IMR-90 (cell line): ENCODE data around the gene GPLD1. TPM values are rescaled to one million over a fixed set of nuclear protein-coding genes. Genes with fewer than 3 reads are reported as not detected.

Experiments
- ATAC-seq: fragments of 200-7000 bp; cut with Tn5 transposase; 2 replicates; pipeline ENCODE4 v1.9.1; 2020; ENCODE audit warnings: low read depth, mild to moderate bottlenecking, moderate library complexity
- BruUV-seq: library from RNA; stranded (reverse); fragments of 400-500 nt; replicated peaks from 2 replicates; lab custom pipeline; 2021; lab: Mats Ljungman, UMichigan
- CTCF ChIA-PET: fragments of 300-600 bp; formaldehyde crosslinking; extraction: SDS; loops from one replicate; lab custom pipeline; 2021; ENCODE audit warnings: antibody characterized with exemption; lab: Yijun Ruan, JAX
- POLR2A ChIA-PET: fragments of 300-600 bp; sonication (Branson Sonifier 250); formaldehyde crosslinking; loops from one replicate; lab custom pipeline; 2022; ENCODE audit warnings: antibody characterized with exemption; ENCODE audit not compliant: unreplicated experiment; lab: Charles Lee
- DNase-seq: peaks from one replicate; pipeline ENCODE4 v3.0.0; 2013
- H2AFZ ChIP-seq: replicated peaks from 2 replicates; pipeline ENCODE3; 2013; ENCODE audit warnings: low read length, mild to moderate bottlenecking; ENCODE audit not compliant: poor library complexity
- H2AK5ac ChIP-seq: 2 replicates; pipeline ENCODE4 v1.6.1; 2013; ENCODE audit warnings: low read depth, low read length, inconsistent platforms
- H2AK9ac ChIP-seq: replicated peaks from 2 replicates; pipeline ENCODE3; 2013; ENCODE audit warnings: mild to moderate bottlenecking, low read depth, low read length, moderate library complexity; ENCODE audit not compliant: poor library complexity
- H2BK120ac ChIP-seq: 2 replicates; pipeline ENCODE4 v1.6.1; 2013; ENCODE audit warnings: low read depth, low read length, inconsistent platforms
- H2BK15ac ChIP-seq: 3 replicates; pipeline ENCODE4 v1.6.1; 2013; ENCODE audit warnings: low read depth, low read length, inconsistent platforms
- H2BK20ac ChIP-seq: 2 replicates; pipeline ENCODE4 v1.6.1; 2013; ENCODE audit warnings: low read depth, mild to moderate bottlenecking, inconsistent platforms, low read length, moderate library complexity
- H2BK5ac ChIP-seq: 2 replicates; pipeline ENCODE4 v1.6.1; 2013; ENCODE audit warnings: mild to moderate bottlenecking, low read depth, low read length, inconsistent platforms; ENCODE audit not compliant: poor library complexity, severe bottlenecking
- H3K14ac ChIP-seq: replicated peaks from 2 replicates; pipeline ENCODE4 v1.6.1; 2013; ENCODE audit warnings: low read depth, low read length, inconsistent platforms
- H3K18ac ChIP-seq: 2 replicates; pipeline ENCODE4 v1.6.1; 2013; ENCODE audit warnings: low read depth, low read length, control low read depth
- H3K23ac ChIP-seq: 2 replicates; pipeline ENCODE4 v1.6.1; 2013; ENCODE audit warnings: low read depth, low read length, inconsistent platforms
- H3K27ac ChIP-seq: 2 replicates; pipeline ENCODE4 v1.5.1; 2013; ENCODE audit warnings: mild to moderate bottlenecking, control low read depth, low read length; ENCODE audit not compliant: insufficient read depth
- H3K27me3 ChIP-seq: 2 replicates; pipeline ENCODE4 v1.6.1; 2013; ENCODE audit warnings: low read length; ENCODE audit not compliant: control insufficient read depth, insufficient read depth
- H3K36me3 ChIP-seq: 2 replicates; pipeline ENCODE4 v1.6.1; 2013; ENCODE audit warnings: low read length, mixed read lengths; ENCODE audit not compliant: control insufficient read depth, insufficient read depth
- H3K4ac ChIP-seq: 2 replicates; pipeline ENCODE4 v1.6.1; 2013; ENCODE audit warnings: low read depth, low read length, inconsistent platforms
- H3K4me1 ChIP-seq: 2 replicates; pipeline ENCODE4 v1.6.1; 2013; ENCODE audit warnings: low read length, mixed read lengths; ENCODE audit not compliant: control insufficient read depth, insufficient read depth
- H3K4me2 ChIP-seq: 2 replicates; pipeline ENCODE4 v1.6.1; 2013; ENCODE audit warnings: low read depth, mild to moderate bottlenecking, control low read depth, low read length, moderate library complexity
- H3K4me3 ChIP-seq: 2 replicates; pipeline ENCODE4 v1.5.1; 2013; ENCODE audit warnings: low read depth, mild to moderate bottlenecking, control low read depth, low read length, moderate library complexity; ENCODE audit not compliant: insufficient read depth
- H3K56ac ChIP-seq: 2 replicates; pipeline ENCODE4 v1.6.1; 2013; ENCODE audit warnings: low read length, inconsistent platforms; ENCODE audit not compliant: insufficient read depth; ENCODE audit errors: extremely low read depth
- H3K79me1 ChIP-seq, 2 experiments: 2 replicates each; pipeline ENCODE4 v1.6.1; 2013; ENCODE audit warnings: low read length in 2 of 2, inconsistent platforms in 1 of 2, low read depth in 1 of 2
- H3K9ac ChIP-seq: 2 replicates; pipeline ENCODE4 v1.6.1; 2013; ENCODE audit warnings: low read depth, low read length, control low read depth
- H3K9me1 ChIP-seq: 2 replicates; pipeline ENCODE4 v1.6.1; 2013; ENCODE audit warnings: low read length, inconsistent platforms; ENCODE audit not compliant: insufficient read depth
- H3K9me3 ChIP-seq: 2 replicates; pipeline ENCODE4 v1.6.1; 2013; ENCODE audit warnings: low read length; ENCODE audit not compliant: control insufficient read depth, insufficient read depth
- H4K20me1 ChIP-seq: 2 replicates; pipeline ENCODE4 v1.6.1; 2013; ENCODE audit warnings: low read length, inconsistent platforms; ENCODE audit not compliant: insufficient read depth
- H4K5ac ChIP-seq: 2 replicates; pipeline ENCODE4 v1.6.1; 2013; ENCODE audit warnings: mild to moderate bottlenecking, low read depth, low read length, control low read depth
- H4K8ac ChIP-seq, 2 experiments: 2 replicates each; pipeline ENCODE4 v1.6.1; 2013; ENCODE audit warnings: low read depth in 2 of 2, low read length in 2 of 2, control low read depth in 1 of 2, inconsistent platforms in 1 of 2
- H4K91ac ChIP-seq: 2 replicates; pipeline ENCODE4 v1.6.1; 2013; ENCODE audit warnings: low read depth, low read length, inconsistent platforms; ENCODE audit not compliant: insufficient read depth
- CEBPB ChIP-seq: IDR thresholded peaks from 2 replicates; pipeline ENCODE4 v1.6.1; 2012; ENCODE audit warnings: low read depth, low read length, improper control_type of control experiment
- NFE2L2 ChIP-seq: fragments of 150-350 bp; IDR thresholded peaks from 2 replicates; pipeline ENCODE4 v1.6.1; 2016; ENCODE audit warnings: low read depth, mild to moderate bottlenecking, low read length
- SMC3 ChIP-seq: fragments of 150-350 bp; IDR thresholded peaks from 2 replicates; pipeline ENCODE4 v1.6.1; 2016; ENCODE audit warnings: low read depth, mild to moderate bottlenecking, antibody characterized with exemption, low read length, moderate library complexity
- WGBS, 2 experiments: methylation state at CpG; one replicate each; pipeline versions ENCODE4 v1.1.5 to v1.1.7; 2013; ENCODE audit warnings: missing lambda C conversion rate in 2 of 2; ENCODE audit not compliant: insufficient read length in 1 of 2; ENCODE audit errors: extremely low coverage in 2 of 2; 5-methylcytosine and 5-hydroxymethylcytosine counted together
- dilution Hi-C: fragments of 300-500 bp; cut with HindIII; formaldehyde crosslinking; loops from one replicate; pipeline ENCODE4 v1.14.3; 2018; ENCODE audit warnings: low sequenced_read_pairs; ENCODE audit not compliant: unreplicated experiment
- in situ Hi-C: fragments of 300-500 bp; cut with MboI; formaldehyde crosslinking; loops from 3 replicates; pipeline ENCODE4 v1.14.3; 2019; ENCODE audit warnings: low sequenced_read_pairs, inconsistent platforms, mixed read lengths
- intact Hi-C: fragments of 100-400 bp; cut with micrococcal nuclease; formaldehyde crosslinking; loops from 2 replicates; pipeline ENCODE4 v1.10.0; 2022
- polyA plus RNA-seq, 3 experiments: library from polyadenylated mRNA; depleted of rRNA; stranded (reverse); fragments of >200 nt; gene quantifications; 2 replicates each; pipeline ENCODE4 v1.2.3, GENCODE V29; 2012; ENCODE audit warnings: low replicate concordance in 1 of 3
- total RNA-seq: library from RNA; depleted of rRNA; stranded (reverse); fragments of >200 nt; gene quantifications from 2 replicates; pipeline ENCODE4 v1.2.3, GENCODE V29; 2012

The GPLD1 gene
- total and polyA plus RNA-seq, 2 of the 4 experiments (the other 2 are of a cell fraction), result 0.05 to 0.18 TPM

DNA sequence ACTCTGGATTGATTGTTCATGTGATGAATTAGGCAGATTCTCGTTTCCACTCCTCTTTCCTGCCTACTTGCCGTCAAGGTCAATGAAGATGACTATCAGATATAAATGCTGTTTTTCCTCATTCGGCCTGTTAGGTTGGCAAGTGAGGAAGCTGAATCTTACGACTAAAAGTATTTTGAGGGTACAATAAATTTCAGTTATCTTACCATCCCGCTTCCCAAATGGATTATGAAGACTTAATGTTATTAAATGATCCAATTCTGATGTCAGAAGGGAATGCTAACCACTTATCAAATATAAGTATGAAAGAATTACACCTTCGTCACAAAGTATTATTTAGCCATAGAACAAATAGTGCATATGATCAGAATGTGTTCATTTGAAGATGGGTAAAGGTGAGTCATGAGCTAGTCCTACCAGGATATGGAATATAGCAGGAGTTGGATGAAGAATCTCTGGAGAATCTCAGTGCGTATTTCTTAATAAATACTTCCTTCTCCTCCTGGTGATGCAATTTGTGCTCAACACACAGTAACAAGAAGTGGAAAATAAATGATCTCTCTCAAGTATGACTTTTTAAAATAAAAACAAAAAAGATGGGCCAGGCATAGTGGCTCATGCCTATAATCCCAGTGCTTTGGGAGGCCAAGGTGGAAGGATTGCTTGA is 4.6 kb downstream of the GPLD1 start:
- no peaks in the 10 kb centered on the region for H4K20me1 ChIP-seq
- no peak overlapping the region for H3K56ac ChIP-seq
- H4K8ac ChIP-seq, result no peak overlapping the region
- no peak overlapping the region for H2BK5ac ChIP-seq
- no peak overlapping the region for H3K4me3 ChIP-seq
- no peaks in the 10 kb centered on the region for H3K9me1 ChIP-seq
- no peaks in the 10 kb centered on the region for H3K79me1 ChIP-seq
- peak; percentile 27; the same call in 1 of the 2 replicates for ATAC-seq
- H4K91ac ChIP-seq, result no peak overlapping the region
- dilution Hi-C loops, result no loop called here
- H2BK15ac ChIP-seq, result no peak overlapping the region
- ChIA-PET CTCF (interaction anchor here (0.6 kb wide), 1 partner anchor 220 kb away, joined by 3 read pairs; no protein-coding TSS in a partner anchor), POLR2A (no interaction called here)
- H3K4ac ChIP-seq, result no peak overlapping the region
- no peak overlapping the region for H3K4me2 ChIP-seq
- no peak overlapping the region for H3K27ac ChIP-seq
- H2AFZ ChIP-seq, result no peak overlapping the region
- H3K4me1 ChIP-seq, result no peaks in the 10 kb centered on the region
- no peaks in the 10 kb centered on the region for H3K9me3 ChIP-seq
- H3K27me3 ChIP-seq, result no peaks in the 10 kb centered on the region
- BruUV-seq, result no TSS peak
- no peak overlapping the region for H3K18ac ChIP-seq
- H4K5ac ChIP-seq, result no peak overlapping the region
- no peak overlapping the region for H2BK120ac ChIP-seq
- in situ Hi-C loops, result no loop called here
- WGBS, 2 experiments, result no CpG with 5 or more reads among the region's 7 CpGs
- H3K9ac ChIP-seq, result no peak overlapping the region
- H3K36me3 ChIP-seq, result no peaks in the 10 kb centered on the region
- H3K14ac ChIP-seq, result no peak overlapping the region
- peak; percentile 46; the same call in 1 of the 2 replicates for TF ChIP-seq CEBPB
- no peak for TF ChIP-seq NFE2L2
- no peak for TF ChIP-seq SMC3
- intact Hi-C loops, result no loop called here
- H2BK20ac ChIP-seq, result no peak overlapping the region
- no peak overlapping the region for H2AK5ac ChIP-seq
- no peak overlapping the region for H3K23ac ChIP-seq
- H2AK9ac ChIP-seq, result no peak overlapping the region
- DNase-seq, result peak; percentile 42
